Esophagus squamous epithelium (tissue), 4 donors: ENCODE results near the gene LDLRAD3.

Experiments used
- CTCF ChIP-seq, 6 experiments: fragments of 450-650 bp in 4 of 6; fragments of 200-600 bp in 2 of 6; sonication (generic) in 2 of 6; IDR thresholded peaks; one replicate each; pipeline ENCODE4 v1.5.1; 2016 to 2019; ENCODE audit warnings: antibody characterized with exemption in 6 of 6, mild to moderate bottlenecking in 4 of 6, moderate library complexity in 4 of 6
- POLR2A ChIP-seq, 4 donors: fragments of 450-650 bp; IDR thresholded peaks; one replicate each; pipeline ENCODE4 v1.6.1; 2017; ENCODE audit warnings: antibody characterized with exemption in 4 of 4, mild to moderate bottlenecking in 4 of 4, moderate library complexity in 3 of 4

- TF ChIP-seq CTCF (IDR thresholded peaks at IDR 0.05) (no peak), POLR2A (IDR thresholded peaks at IDR 0.05) (no peak)
Observed at GRCh38 chr11:35967042-35967441, 23.2 kb downstream of the LDLRAD3 start.
